ENCODE results near the gene KDM2B. TPM values are rescaled to one million over a fixed set of nuclear protein-coding genes. Genes with fewer than 3 reads are reported as not detected.
"Not testable (repeated sequence)": the region's sequence is repeated elsewhere in the genome, so short reads cannot be mapped to it uniquely, and the experiment has no call there.

KDM2B gene
- total and polyA plus RNA-seq, 2 experiments from 2014 or later, result 13.6 to 22.7 TPM

DNA sequence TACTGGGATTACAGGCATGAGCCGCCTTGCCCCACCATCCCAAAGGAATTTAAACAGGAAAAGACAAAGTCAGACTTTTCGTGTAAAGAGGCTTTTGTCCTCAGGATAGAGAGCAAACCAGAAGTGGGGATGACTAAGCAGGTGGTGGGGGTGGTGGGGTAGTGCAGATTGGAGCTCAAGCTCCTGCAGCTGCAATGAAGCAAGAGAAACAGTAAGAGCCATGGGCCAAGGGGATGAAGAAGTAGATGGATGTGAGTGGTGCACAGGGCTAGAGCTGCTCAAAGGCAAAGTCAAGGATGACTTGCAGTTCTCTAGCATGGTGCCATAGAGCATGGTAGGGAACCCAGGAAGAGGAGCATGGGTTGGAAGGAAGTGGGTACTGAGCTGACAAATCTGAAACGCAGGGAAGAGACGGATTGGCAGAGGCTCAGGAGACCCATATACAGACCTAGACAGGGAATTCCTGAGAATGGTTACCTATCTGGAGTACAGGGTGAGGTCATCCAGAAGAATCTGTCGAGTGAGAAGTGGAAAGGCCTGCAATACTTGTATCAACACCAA lies 192.3 kb downstream of the KDM2B start:
- no peak overlapping the region for H3K27ac ChIP-seq
- no peaks in the 10 kb centered on the region for H3K27me3 ChIP-seq
- no peaks in the 10 kb centered on the region for H3K9me2 ChIP-seq (replicated peaks; ENCODE audit: insufficient read depth)
- no peaks in the 10 kb centered on the region for H3K36me3 ChIP-seq (replicated peaks; ENCODE audit: insufficient read depth, low read depth)
- DNase-seq (ENCODE audit: low spot score), result no peak
- H3K4me2 ChIP-seq, result no peak overlapping the region
- no peaks in the 10 kb centered on the region for H3K4me1 ChIP-seq (ENCODE audit: insufficient read depth)
- no peak overlapping the region for H3K4me3 ChIP-seq
- no peaks in the 10 kb centered on the region for H4K20me1 ChIP-seq (ENCODE audit: insufficient read depth, poor library complexity, severe bottlenecking)
- H3K9me3 ChIP-seq (ENCODE audit: low read depth), result no peaks in the 10 kb centered on the region
- H2AFZ ChIP-seq, result no peak overlapping the region
- 79% methylated on average over 5 of the region's 5 CpGs for WGBS (ENCODE audit: low lambda C conversion rate, missing lambda C conversion rate)
- H3K79me2 ChIP-seq, result no peaks in the 10 kb centered on the region
- TF ChIP-seq, protein P1, sequence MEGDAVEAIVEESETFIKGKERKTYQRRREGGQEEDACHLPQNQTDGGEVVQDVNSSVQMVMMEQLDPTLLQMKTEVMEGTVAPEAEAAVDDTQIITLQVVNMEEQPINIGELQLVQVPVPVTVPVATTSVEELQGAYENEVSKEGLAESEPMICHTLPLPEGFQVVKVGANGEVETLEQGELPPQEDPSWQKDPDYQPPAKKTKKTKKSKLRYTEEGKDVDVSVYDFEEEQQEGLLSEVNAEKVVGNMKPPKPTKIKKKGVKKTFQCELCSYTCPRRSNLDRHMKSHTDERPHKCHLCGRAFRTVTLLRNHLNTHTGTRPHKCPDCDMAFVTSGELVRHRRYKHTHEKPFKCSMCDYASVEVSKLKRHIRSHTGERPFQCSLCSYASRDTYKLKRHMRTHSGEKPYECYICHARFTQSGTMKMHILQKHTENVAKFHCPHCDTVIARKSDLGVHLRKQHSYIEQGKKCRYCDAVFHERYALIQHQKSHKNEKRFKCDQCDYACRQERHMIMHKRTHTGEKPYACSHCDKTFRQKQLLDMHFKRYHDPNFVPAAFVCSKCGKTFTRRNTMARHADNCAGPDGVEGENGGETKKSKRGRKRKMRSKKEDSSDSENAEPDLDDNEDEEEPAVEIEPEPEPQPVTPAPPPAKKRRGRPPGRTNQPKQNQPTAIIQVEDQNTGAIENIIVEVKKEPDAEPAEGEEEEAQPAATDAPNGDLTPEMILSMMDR (IDR thresholded peaks at IDR 0.05; ENCODE audit: poor library complexity), result no peak
- no peak for TF ChIP-seq EZH2phosphoT487 (IDR thresholded peaks at IDR 0.05; ENCODE audit: low read depth, severe bottlenecking, unreplicated experiment)
- no peak for TF ChIP-seq EZH2 (IDR thresholded peaks at IDR 0.05; ENCODE audit: borderline replicate concordance)

DNA sequence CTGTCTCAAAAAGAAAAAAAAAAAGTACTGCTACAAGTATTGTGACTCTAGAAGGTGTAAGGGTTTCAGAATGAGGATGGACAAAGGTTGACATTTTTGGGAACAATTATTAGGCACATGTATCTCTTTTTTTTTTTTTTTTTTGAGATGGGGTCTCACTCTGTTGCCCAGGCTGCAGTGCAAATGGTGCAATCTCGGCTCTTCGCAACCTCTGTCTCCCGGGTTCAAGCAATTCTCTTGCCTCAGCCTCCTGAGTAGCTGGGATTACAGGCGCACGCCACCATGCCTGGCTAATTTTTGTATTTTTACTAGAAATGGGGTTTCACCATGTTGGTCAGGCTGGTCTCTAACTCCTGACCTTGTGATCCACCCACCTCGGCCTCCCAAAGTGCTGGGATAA lies 195.9 kb downstream of the KDM2B start:
- H3K27ac ChIP-seq; H3K9me2 ChIP-seq (replicated peaks; ENCODE audit: insufficient read depth); H3K27me3 ChIP-seq; H3K4me2 ChIP-seq; H3K9me3 ChIP-seq (ENCODE audit: low read depth); H3K36me3 ChIP-seq (replicated peaks; ENCODE audit: insufficient read depth, low read depth); H3K4me3 ChIP-seq; DNase-seq (ENCODE audit: low spot score); H3K4me1 ChIP-seq (ENCODE audit: insufficient read depth); H3K79me2 ChIP-seq; H4K20me1 ChIP-seq (ENCODE audit: insufficient read depth, poor library complexity, severe bottlenecking); H2AFZ ChIP-seq: not testable (repeated sequence)
- WGBS (ENCODE audit: low lambda C conversion rate, missing lambda C conversion rate), result 75% methylated on average over 6 of the region's 6 CpGs

DNA sequence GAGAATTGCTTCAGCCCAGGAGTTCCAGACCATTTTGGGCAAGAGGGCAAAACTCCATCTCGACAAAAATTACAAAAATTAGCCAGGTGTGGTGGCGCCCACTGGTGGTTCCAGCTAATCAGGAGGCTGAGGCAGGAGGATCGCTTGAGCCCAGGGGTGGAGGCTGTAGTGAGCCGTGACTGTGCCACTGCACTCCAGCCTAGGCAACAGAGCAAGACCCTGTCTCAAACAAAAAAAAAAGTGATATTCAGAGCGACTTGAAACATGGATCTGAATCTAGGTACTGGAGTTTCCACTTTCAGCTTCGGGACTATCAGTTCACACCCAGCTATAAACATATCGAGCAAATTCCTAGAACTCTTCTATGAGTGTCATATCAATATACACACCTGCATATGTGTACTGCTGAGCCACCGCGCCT lies 197.2 kb downstream of the KDM2B start:
- Histone ChIP-seq H4K20me1 (ENCODE audit: insufficient read depth, poor library complexity, severe bottlenecking) (no peaks in the 10 kb centered on the region), H3K9me2 (replicated peaks; ENCODE audit: insufficient read depth) (no peaks in the 10 kb centered on the region), H3K27ac (no peak overlapping the region), H3K9me3 (ENCODE audit: low read depth) (no peaks in the 10 kb centered on the region), H3K79me2 (no peaks in the 10 kb centered on the region), H3K4me2 (no peak overlapping the region), H3K4me1 (ENCODE audit: insufficient read depth) (no peaks in the 10 kb centered on the region), H3K27me3 (no peaks in the 10 kb centered on the region), H3K36me3 (replicated peaks; ENCODE audit: insufficient read depth, low read depth) (no peaks in the 10 kb centered on the region), H3K4me3 (no peak overlapping the region), H2AFZ (no peak overlapping the region)
- 90% methylated on average over 9 of the region's 9 CpGs for WGBS (ENCODE audit: low lambda C conversion rate, missing lambda C conversion rate)
- TF ChIP-seq EZH2phosphoT487 (IDR thresholded peaks at IDR 0.05; ENCODE audit: low read depth, severe bottlenecking, unreplicated experiment), result no peak
- TF ChIP-seq, protein P1 (IDR thresholded peaks at IDR 0.05; ENCODE audit: poor library complexity), result peak; percentile 4
- DNase-seq (ENCODE audit: low spot score), result no peak

DNA sequence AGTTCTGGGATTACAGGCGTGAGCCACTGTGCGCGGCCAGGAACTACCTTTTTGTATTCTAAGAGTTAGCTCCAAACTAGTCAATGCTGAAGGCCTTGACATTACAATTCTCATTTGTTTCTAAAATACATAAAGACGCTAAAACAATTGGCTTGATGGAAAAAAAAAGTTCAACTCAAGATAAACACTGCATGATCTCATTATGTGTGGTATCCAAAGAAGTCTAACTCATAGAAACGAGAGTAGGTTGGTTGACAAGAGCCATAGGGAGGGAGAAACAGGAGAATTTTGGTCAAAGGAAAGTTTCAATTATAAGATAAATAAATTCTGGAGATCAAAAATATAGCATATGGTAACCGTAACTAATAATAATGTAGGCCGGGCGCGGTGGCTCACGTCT lies 200.9 kb downstream of the KDM2B start:
- no peaks in the 10 kb centered on the region for H3K9me2 ChIP-seq (replicated peaks; ENCODE audit: insufficient read depth)
- no peak overlapping the region for H3K27ac ChIP-seq
- TF ChIP-seq EZH2phosphoT487 (IDR thresholded peaks at IDR 0.05; ENCODE audit: low read depth, severe bottlenecking, unreplicated experiment), result no peak
- TF ChIP-seq, protein P1 (IDR thresholded peaks at IDR 0.05; ENCODE audit: poor library complexity), result no peak
- TF ChIP-seq EZH2 (IDR thresholded peaks at IDR 0.05; ENCODE audit: borderline replicate concordance), result no peak
- no peaks in the 10 kb centered on the region for H4K20me1 ChIP-seq (ENCODE audit: insufficient read depth, poor library complexity, severe bottlenecking)
- H3K4me1 ChIP-seq (ENCODE audit: insufficient read depth), result no peaks in the 10 kb centered on the region
- no peaks in the 10 kb centered on the region for H3K27me3 ChIP-seq
- no peak overlapping the region for H2AFZ ChIP-seq
- H3K4me2 ChIP-seq, result no peak overlapping the region
- DNase-seq (ENCODE audit: low spot score), result no peak
- H3K79me2 ChIP-seq, result no peaks in the 10 kb centered on the region
- H3K36me3 ChIP-seq (replicated peaks; ENCODE audit: insufficient read depth, low read depth), result no peaks in the 10 kb centered on the region
- H3K4me3 ChIP-seq, result no peak overlapping the region
- no peaks in the 10 kb centered on the region for H3K9me3 ChIP-seq (ENCODE audit: low read depth)
- WGBS (ENCODE audit: low lambda C conversion rate, missing lambda C conversion rate), result 88% methylated on average over 10 of the region's 10 CpGs

Small RNAs within 50 kb of the gene (microRNA-seq; reads per million reads assigned to microRNA genes)
- gene MIR7107, result not detected

Small RNAs within 50 kb of the gene (small RNA-seq; reads per million reads assigned to genes)
- gene RNU6-1004P, result not detected

Other genes with a start within 250 kb of the KDM2B start
- 108 and 110 TPM in 2 replicates for gene ANAPC5, start 228.6 kb downstream of the KDM2B start, total RNA-seq
- gene ANAPC5, start 228.6 kb downstream of the KDM2B start, polyA plus RNA-seq, result 102 and 109 TPM in 2 replicates
- 37.0 and 53.3 TPM in 2 replicates for gene RNF34, start 180.9 kb downstream of the KDM2B start, total RNA-seq
- gene RNF34, start 180.9 kb downstream of the KDM2B start, polyA plus RNA-seq, result 40.2 and 42.2 TPM in 2 replicates
- gene ORAI1, start 45.5 kb upstream of the KDM2B start, total RNA-seq, result 15.0 and 16.2 TPM in 2 replicates
- gene ORAI1, start 45.5 kb upstream of the KDM2B start, polyA plus RNA-seq, result 30.9 and 39.1 TPM in 2 replicates
- 0.27 and 0.68 TPM in 2 replicates for gene MORN3, start 88.6 kb upstream of the KDM2B start, total RNA-seq
- gene MORN3, start 88.6 kb upstream of the KDM2B start, polyA plus RNA-seq, result 0.10 and 1.3 TPM in 2 replicates
- 4.7 and 9.5 TPM in 2 replicates for gene TMEM120B, start 131.7 kb upstream of the KDM2B start, total RNA-seq
- gene TMEM120B, start 131.7 kb upstream of the KDM2B start, polyA plus RNA-seq, result 5.5 and 11.5 TPM in 2 replicates
- gene RHOF, start 212.7 kb upstream of the KDM2B start, total RNA-seq, result 38.7 and 45.3 TPM in 2 replicates
- 40.4 and 43.6 TPM in 2 replicates for gene RHOF, start 212.7 kb upstream of the KDM2B start, polyA plus RNA-seq
- gene SETD1B, start 223.0 kb upstream of the KDM2B start, total RNA-seq, result 2.7 and 3.8 TPM in 2 replicates
- gene SETD1B, start 223.0 kb upstream of the KDM2B start, polyA plus RNA-seq, result 2.5 and 2.7 TPM in 2 replicates